Measurements from ENCODE around the gene KANSL2.

DNA sequence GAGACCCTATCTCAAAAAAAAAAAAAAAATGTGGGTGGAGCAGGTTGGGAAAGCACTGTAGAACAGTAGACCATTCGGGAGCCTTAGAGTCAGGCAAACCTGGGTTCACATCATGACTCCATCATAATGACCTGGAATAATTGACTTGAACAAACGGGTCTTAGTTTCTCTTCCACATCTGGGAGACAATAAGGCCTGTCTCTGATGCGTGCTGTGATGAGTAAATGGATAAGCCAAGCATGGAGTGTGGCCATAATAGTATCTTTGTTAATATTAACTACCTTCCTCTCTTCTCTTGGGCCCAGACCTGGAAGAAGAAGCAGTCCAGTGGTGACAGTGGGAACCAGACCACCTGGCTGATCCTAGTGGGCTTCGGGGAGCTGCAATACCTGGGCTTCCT, 54.5 kb downstream of the KANSL2 start:
- TF ChIP-seq CTCF (IDR thresholded peaks at IDR 0.05) (no peak), EP300 (IDR thresholded peaks at IDR 0.05) (no peak)
